GM19240 (cell line): Measurements from ENCODE around the gene RPRD2.
"Not testable (repeated sequence)": the region's sequence is repeated elsewhere in the genome, so short reads cannot be mapped to it uniquely, and the experiment has no call there.

ENCODE experiments used
- DNase-seq: peaks from one replicate; pipeline ENCODE4 v3.0.0; 2011; ENCODE audit warnings: low spot score; ENCODE audit not compliant: insufficient read length

Gene RPRD2

GRCh38 chr1:150363426-150364230 is at the start of gene RPRD2:
Gene RPRD2 (plus strand): TSS chr1:150364147. CDS start chr1:150364715, 568 bp downstream.
- DNase-seq: peak; percentile 91

GRCh38 chr1:150314691-150315090 is 49.3 kb upstream of the RPRD2 start:
- DNase-seq: not testable (repeated sequence)

- DNase-seq: no peak
Measured at GRCh38 chr1:150320667-150320978, 43.3 kb upstream of the RPRD2 start.

- no peak for DNase-seq
Measured at GRCh38 chr1:150321826-150322166, 42.2 kb upstream of the RPRD2 start.

- DNase-seq: no peak
Measured at GRCh38 chr1:150322310-150322709, 41.6 kb upstream of the RPRD2 start.

GRCh38 chr1:150332651-150333290 is 31.2 kb upstream of the RPRD2 start:
- DNase-seq: no peak

- no peak for DNase-seq
Measured at GRCh38 chr1:150346316-150346715, 17.6 kb upstream of the RPRD2 start.

- no peak for DNase-seq
Measured at GRCh38 chr1:150352866-150353265, 11.1 kb upstream of the RPRD2 start.

GRCh38 chr1:150362721-150363425 is 1.1 kb upstream of the RPRD2 start:
- no peak for DNase-seq

GRCh38 chr1:150364231-150365003 is 470 bp downstream of the RPRD2 start:
- DNase-seq: no peak

GRCh38 chr1:150365941-150366340 is 2.0 kb downstream of the RPRD2 start:
- no peak for DNase-seq

GRCh38 chr1:150366416-150367296 is 2.7 kb downstream of the RPRD2 start:
- DNase-seq: no peak

- no peak for DNase-seq
Measured at GRCh38 chr1:150371110-150371509, 7.2 kb downstream of the RPRD2 start.

- no peak for DNase-seq
Measured at GRCh38 chr1:150372580-150372979, 8.6 kb downstream of the RPRD2 start.

GRCh38 chr1:150376110-150376509 is 12.2 kb downstream of the RPRD2 start:
- no peak for DNase-seq

GRCh38 chr1:150383631-150384324 is 19.8 kb downstream of the RPRD2 start:
- no peak for DNase-seq

- DNase-seq: no peak
Measured at GRCh38 chr1:150385537-150386445, 21.8 kb downstream of the RPRD2 start.

GRCh38 chr1:150386592-150386991 is 22.6 kb downstream of the RPRD2 start:
- no peak for DNase-seq

GRCh38 chr1:150387200-150387599 is 23.3 kb downstream of the RPRD2 start:
- DNase-seq: no peak
